Activated naive CD4-positive, alpha-beta T cell treated with anti-CD3 and anti-CD28 coated beads, Interleukin-2, amount 50 U/mL, for 24 hours (primary cell): ENCODE measurements around the gene ASB7.

ENCODE experiments used
- H3K27ac Mint-ChIP-seq: one replicate; pipeline ENCODE4 v1.8.0; 2021; ENCODE audit warnings: mild to moderate bottlenecking, mixed read lengths
- H3K27me3 Mint-ChIP-seq: one replicate; pipeline ENCODE4 v1.8.0; 2021; ENCODE audit warnings: mixed read lengths
- H3K36me3 Mint-ChIP-seq: one replicate; pipeline ENCODE4 v1.8.0; 2021; ENCODE audit warnings: mixed read lengths
- H3K4me1 Mint-ChIP-seq: one replicate; pipeline ENCODE4 v1.8.0; 2021; ENCODE audit warnings: mixed read lengths
- H3K4me3 Mint-ChIP-seq: one replicate; pipeline ENCODE4 v1.8.0; 2021; ENCODE audit warnings: mild to moderate bottlenecking, mixed read lengths
- H3K9me3 Mint-ChIP-seq: one replicate; pipeline ENCODE4 v1.8.0; 2021; ENCODE audit warnings: mixed read lengths

Gene ASB7

GRCh38 chr15:100602064-100602822 lies at the start of gene ASB7, which contains the start of gene LINS1:
TSS of gene ASB7 (plus strand) at chr15:100602589. CDS start at chr15:100612217, 9,628 bp downstream.
TSS of gene LINS1 (minus strand) at chr15:100602184. CDS start at chr15:100580842, 21,342 bp downstream.
- no peaks in the 10 kb centered on the region for H3K27me3 Mint-ChIP-seq
- peak within 1 kb of the TSS; percentile 95 for H3K27ac Mint-ChIP-seq

GRCh38 chr15:100553468-100553867 lies 48.9 kb upstream of the ASB7 start:
- no peak overlapping the region for H3K27ac Mint-ChIP-seq
- H3K9me3 Mint-ChIP-seq, result no peaks in the 10 kb centered on the region
- no peak overlapping the region for H3K4me3 Mint-ChIP-seq
- peaks cover 13% of the 10 kb centered on the region for H3K36me3 Mint-ChIP-seq
- no peaks in the 10 kb centered on the region for H3K4me1 Mint-ChIP-seq
- H3K27me3 Mint-ChIP-seq, result no peaks in the 10 kb centered on the region

More at GRCh38 chr15:100602064-100602822, at the start of gene ASB7, which contains the start of gene LINS1:
- Mint-ChIP-seq H3K4me3 (no peak within 1 kb of the TSS), H3K9me3 (no peaks in the 10 kb centered on the region), H3K36me3 (peaks cover 14% of the 10 kb centered on the region), H3K4me1 (peaks cover 65% of the 10 kb centered on the region)

- Mint-ChIP-seq H3K9me3 (no peaks in the 10 kb centered on the region), H3K27me3 (no peaks in the 10 kb centered on the region), H3K36me3 (peaks cover 18% of the 10 kb centered on the region), H3K4me1 (peaks cover 18% of the 10 kb centered on the region), H3K27ac (no peak overlapping the region), H3K4me3 (no peak overlapping the region)
Measured at GRCh38 chr15:100558771-100559254, 43.6 kb upstream of the ASB7 start.

GRCh38 chr15:100559330-100559729 lies 43.1 kb upstream of the ASB7 start:
- no peaks in the 10 kb centered on the region for H3K9me3 Mint-ChIP-seq
- H3K27me3 Mint-ChIP-seq, result no peaks in the 10 kb centered on the region
- H3K36me3 Mint-ChIP-seq, result peaks cover 16% of the 10 kb centered on the region
- peak overlapping the region; percentile 80 for H3K27ac Mint-ChIP-seq
- peaks cover 19% of the 10 kb centered on the region for H3K4me1 Mint-ChIP-seq
- H3K4me3 Mint-ChIP-seq, result no peak overlapping the region

GRCh38 chr15:100560323-100560722 lies 42.1 kb upstream of the ASB7 start:
- no peaks in the 10 kb centered on the region for H3K9me3 Mint-ChIP-seq
- no peak overlapping the region for H3K27ac Mint-ChIP-seq
- H3K4me3 Mint-ChIP-seq, result no peak overlapping the region
- H3K36me3 Mint-ChIP-seq, result peaks cover 21% of the 10 kb centered on the region
- H3K27me3 Mint-ChIP-seq, result no peaks in the 10 kb centered on the region
- peaks cover 26% of the 10 kb centered on the region for H3K4me1 Mint-ChIP-seq

- Mint-ChIP-seq H3K27ac (peak overlapping the region; percentile 13), H3K9me3 (no peaks in the 10 kb centered on the region), H3K4me1 (peaks cover 44% of the 10 kb centered on the region), H3K4me3 (no peak overlapping the region), H3K27me3 (no peaks in the 10 kb centered on the region), H3K36me3 (peaks cover 32% of the 10 kb centered on the region)
Measured at GRCh38 chr15:100565591-100565990, 36.8 kb upstream of the ASB7 start.

- H3K27ac Mint-ChIP-seq, result no peak overlapping the region
- no peaks in the 10 kb centered on the region for H3K27me3 Mint-ChIP-seq
- H3K4me3 Mint-ChIP-seq, result no peak overlapping the region
- H3K9me3 Mint-ChIP-seq, result no peaks in the 10 kb centered on the region
- H3K4me1 Mint-ChIP-seq, result peaks cover 57% of the 10 kb centered on the region
- peaks cover 32% of the 10 kb centered on the region for H3K36me3 Mint-ChIP-seq
Measured at GRCh38 chr15:100566850-100567628, 35.4 kb upstream of the ASB7 start.

- Mint-ChIP-seq H3K9me3 (no peaks in the 10 kb centered on the region), H3K36me3 (peaks cover 29% of the 10 kb centered on the region), H3K4me3 (no peak overlapping the region), H3K4me1 (peaks cover 60% of the 10 kb centered on the region), H3K27ac (peak overlapping the region; percentile 13), H3K27me3 (no peaks in the 10 kb centered on the region)
Measured at GRCh38 chr15:100569391-100569790, 33.0 kb upstream of the ASB7 start.

GRCh38 chr15:100570275-100570674 lies 32.1 kb upstream of the ASB7 start:
- no peaks in the 10 kb centered on the region for H3K27me3 Mint-ChIP-seq
- H3K27ac Mint-ChIP-seq, result peak overlapping the region; percentile 85
- peak overlapping the region; percentile 70 for H3K4me3 Mint-ChIP-seq
- H3K9me3 Mint-ChIP-seq, result no peaks in the 10 kb centered on the region
- H3K4me1 Mint-ChIP-seq, result peaks cover 61% of the 10 kb centered on the region
- H3K36me3 Mint-ChIP-seq, result peaks cover 24% of the 10 kb centered on the region

GRCh38 chr15:100570735-100571313 lies 31.6 kb upstream of the ASB7 start:
- Mint-ChIP-seq H3K4me1 (peaks cover 63% of the 10 kb centered on the region), H3K27me3 (no peaks in the 10 kb centered on the region), H3K27ac (peak overlapping the region; percentile 85), H3K9me3 (no peaks in the 10 kb centered on the region), H3K4me3 (peak overlapping the region; percentile 70), H3K36me3 (peaks cover 23% of the 10 kb centered on the region)

GRCh38 chr15:100571592-100572167 lies 30.7 kb upstream of the ASB7 start:
- Mint-ChIP-seq H3K36me3 (peaks cover 29% of the 10 kb centered on the region), H3K27ac (peak overlapping the region; percentile 85), H3K9me3 (no peaks in the 10 kb centered on the region), H3K27me3 (no peaks in the 10 kb centered on the region), H3K4me3 (peak overlapping the region; percentile 70), H3K4me1 (peaks cover 66% of the 10 kb centered on the region)

- H3K27ac Mint-ChIP-seq, result peak overlapping the region; percentile 85
- no peaks in the 10 kb centered on the region for H3K27me3 Mint-ChIP-seq
- peak overlapping the region; percentile 70 for H3K4me3 Mint-ChIP-seq
- H3K4me1 Mint-ChIP-seq, result peaks cover 69% of the 10 kb centered on the region
- peaks cover 28% of the 10 kb centered on the region for H3K36me3 Mint-ChIP-seq
- H3K9me3 Mint-ChIP-seq, result no peaks in the 10 kb centered on the region
Measured at GRCh38 chr15:100572362-100572983, 29.9 kb upstream of the ASB7 start.

GRCh38 chr15:100573526-100573925 lies 28.9 kb upstream of the ASB7 start:
- H3K4me3 Mint-ChIP-seq, result peak overlapping the region; percentile 12
- peak overlapping the region; percentile 60 for H3K27ac Mint-ChIP-seq
- H3K4me1 Mint-ChIP-seq, result peaks cover 71% of the 10 kb centered on the region
- H3K27me3 Mint-ChIP-seq, result no peaks in the 10 kb centered on the region
- peaks cover 28% of the 10 kb centered on the region for H3K36me3 Mint-ChIP-seq
- H3K9me3 Mint-ChIP-seq, result no peaks in the 10 kb centered on the region

- Mint-ChIP-seq H3K9me3 (no peaks in the 10 kb centered on the region), H3K27ac (peak overlapping the region; percentile 81), H3K4me1 (peaks cover 76% of the 10 kb centered on the region)
Measured at GRCh38 chr15:100580414-100580813, 22.0 kb upstream of the ASB7 start.

More at GRCh38 chr15:100580414-100580813, 22.0 kb upstream of the ASB7 start:
- H3K4me3 Mint-ChIP-seq, result peak overlapping the region; percentile 33
- no peaks in the 10 kb centered on the region for H3K27me3 Mint-ChIP-seq
- peaks cover 42% of the 10 kb centered on the region for H3K36me3 Mint-ChIP-seq
